GM18507 (cell line): Measurements from ENCODE around the gene GLYR1.
"Not testable (repeated sequence)": the region's sequence is repeated elsewhere in the genome, so short reads cannot be mapped to it uniquely, and the experiment has no call there.

ENCODE experiments used
- DNase-seq: peaks from one replicate; pipeline ENCODE4 v3.0.0; 2011; ENCODE audit warnings: low read depth; ENCODE audit not compliant: insufficient read length; ENCODE audit errors: extremely low spot score
- FAIRE-seq: peaks from 2 replicates; lab custom pipeline; 2011; peaks lifted over from hg19 to GRCh38; lab: Jason Lieb, UNC

GLYR1 gene

DNA sequence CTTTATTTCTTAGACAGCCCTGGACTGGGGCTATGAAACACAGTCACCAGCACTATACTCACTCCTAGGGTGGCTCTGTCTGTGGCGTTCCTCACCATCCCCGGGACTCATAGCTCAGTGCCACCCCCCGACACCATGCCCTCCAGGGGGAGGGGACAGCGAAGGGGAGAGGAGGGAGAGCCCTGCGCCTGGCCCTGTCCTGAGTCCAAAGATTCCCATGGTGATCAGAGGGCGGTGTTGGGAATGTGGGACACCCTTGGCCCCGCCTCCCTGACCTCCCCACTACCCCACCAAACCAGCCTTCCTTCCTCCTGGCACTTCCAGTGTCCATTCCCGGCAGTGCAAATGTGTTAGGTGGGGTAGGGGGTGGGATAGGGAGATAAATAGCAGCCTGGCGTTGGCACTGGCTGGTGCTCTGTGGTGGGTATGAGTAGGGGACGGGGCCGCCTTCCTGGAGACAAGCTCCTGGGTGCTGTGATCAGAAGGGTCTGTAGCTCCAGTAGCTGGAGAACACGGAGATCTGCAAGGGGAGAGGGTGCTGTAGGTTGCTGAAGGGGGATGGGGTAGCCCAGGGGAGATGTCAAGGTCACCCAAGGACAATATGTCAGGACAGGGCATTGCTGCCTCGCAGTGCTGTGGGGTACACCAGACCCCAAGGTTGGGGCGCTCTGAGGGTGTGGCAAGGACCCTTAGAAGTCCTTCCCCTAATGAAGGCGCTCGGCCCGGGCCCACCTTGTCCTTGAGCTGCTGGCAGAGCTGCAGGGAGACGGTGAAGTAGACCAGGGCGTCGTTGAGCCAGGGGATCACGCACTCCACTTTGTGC is 49.9 kb downstream of the GLYR1 start:
- no peak for FAIRE-seq

GRCh38 chr16:4795828-4796572 is 51.1 kb downstream of the GLYR1 start:
- DNase-seq, result no peak
- FAIRE-seq, result no peak

More for the DNA sequence above, 49.9 kb downstream of the GLYR1 start:
- no peak for DNase-seq

- FAIRE-seq (no peak), DNase-seq (no peak)
These were observed 51.8 kb downstream of the GLYR1 start, which contains the start of gene SMIM22 for GRCh38 chr16:4795181-4795827. Gene SMIM22, plus strand, starts transcription at chr16:4795369. Its CDS starts 366 bp downstream, at chr16:4795735.

DNA sequence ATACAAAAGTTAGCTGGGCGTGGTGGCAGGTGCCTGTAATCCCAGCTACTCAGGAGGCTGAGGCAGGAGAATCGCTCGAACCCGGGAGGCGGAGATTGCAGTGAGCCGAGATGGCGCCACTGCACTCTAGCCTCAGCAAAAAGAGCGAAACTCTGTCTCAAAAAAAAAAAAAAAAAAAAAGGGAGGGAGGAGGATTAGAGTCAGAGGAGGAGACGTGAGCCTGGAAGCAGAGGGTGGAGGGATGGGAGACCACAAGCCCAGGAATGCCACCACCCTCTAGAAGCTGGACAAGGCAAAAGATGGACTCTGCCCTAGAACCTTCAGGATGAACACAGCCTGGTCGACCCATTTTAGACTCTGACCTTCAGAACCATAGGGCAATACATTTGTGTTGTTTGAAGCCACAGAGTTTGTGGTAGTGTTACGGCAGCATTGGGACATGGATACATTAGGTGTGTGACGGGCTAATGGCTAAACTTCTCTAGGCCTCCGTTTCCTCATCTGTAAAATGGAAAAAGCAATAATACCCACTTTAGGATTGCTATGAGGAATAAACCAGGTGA is 54.1 kb downstream of the GLYR1 start:
- no peak for DNase-seq
- no peak for FAIRE-seq

- FAIRE-seq (no peak), DNase-seq (no peak)
These were observed 56.2 kb downstream of the GLYR1 start for GRCh38 chr16:4790871-4791270.

DNA sequence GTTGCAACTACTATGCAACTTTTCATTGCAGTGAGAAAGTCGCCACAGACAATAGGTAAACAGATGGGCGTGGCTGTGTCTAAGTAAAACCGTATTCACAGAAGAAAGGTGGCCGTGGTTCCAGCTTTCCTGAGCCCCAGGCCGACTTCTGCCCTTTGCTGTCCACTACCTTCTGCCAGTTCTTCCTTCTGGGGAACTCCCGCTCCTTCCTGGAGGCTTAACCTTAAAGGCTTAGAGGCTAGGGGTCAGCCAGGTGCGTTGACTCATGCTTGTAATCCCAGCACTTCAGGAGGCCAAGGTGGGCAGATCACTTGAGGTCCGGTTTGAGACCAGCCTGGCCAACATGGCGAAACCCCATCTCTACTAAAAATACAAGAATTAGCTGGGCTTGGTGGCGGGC is 56.8 kb downstream of the GLYR1 start:
- no peak for FAIRE-seq
- DNase-seq, result no peak

DNA sequence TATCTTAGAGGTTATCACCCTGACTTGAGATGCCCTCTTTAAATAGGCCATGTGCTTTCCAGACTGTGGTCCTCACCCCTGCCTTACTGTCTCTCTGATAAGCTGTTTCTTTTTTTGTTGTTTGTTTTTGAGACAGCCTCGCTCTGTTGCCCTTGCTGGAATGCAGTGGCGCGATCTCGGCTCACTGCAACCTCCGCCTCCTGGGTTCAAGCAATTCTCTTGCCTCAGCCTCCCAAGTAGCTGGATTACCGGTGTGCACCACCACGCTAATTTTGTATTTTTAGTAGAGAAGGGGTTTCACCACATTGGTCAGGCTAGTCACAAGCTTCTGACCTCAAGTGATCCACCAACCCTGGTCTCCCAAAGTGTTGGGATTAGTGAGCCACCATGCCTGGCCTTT is 58.2 kb downstream of the GLYR1 start:
- FAIRE-seq (no peak), DNase-seq (no peak)

GRCh38 chr16:4788489-4788889 is 58.6 kb downstream of the GLYR1 start:
- DNase-seq (no peak), FAIRE-seq (no peak)

GRCh38 chr16:4787627-4788482 is 59.2 kb downstream of the GLYR1 start, which contains the start of gene SEPTIN12:
Gene SEPTIN12, minus strand, starts transcription at chr16:4788345. Its CDS starts 700 bp downstream, at chr16:4787645.
- DNase-seq (no peak), FAIRE-seq (no peak)

GRCh38 chr16:4787068-4787467 is 60.0 kb downstream of the GLYR1 start:
- FAIRE-seq (no peak), DNase-seq (no peak)

DNA sequence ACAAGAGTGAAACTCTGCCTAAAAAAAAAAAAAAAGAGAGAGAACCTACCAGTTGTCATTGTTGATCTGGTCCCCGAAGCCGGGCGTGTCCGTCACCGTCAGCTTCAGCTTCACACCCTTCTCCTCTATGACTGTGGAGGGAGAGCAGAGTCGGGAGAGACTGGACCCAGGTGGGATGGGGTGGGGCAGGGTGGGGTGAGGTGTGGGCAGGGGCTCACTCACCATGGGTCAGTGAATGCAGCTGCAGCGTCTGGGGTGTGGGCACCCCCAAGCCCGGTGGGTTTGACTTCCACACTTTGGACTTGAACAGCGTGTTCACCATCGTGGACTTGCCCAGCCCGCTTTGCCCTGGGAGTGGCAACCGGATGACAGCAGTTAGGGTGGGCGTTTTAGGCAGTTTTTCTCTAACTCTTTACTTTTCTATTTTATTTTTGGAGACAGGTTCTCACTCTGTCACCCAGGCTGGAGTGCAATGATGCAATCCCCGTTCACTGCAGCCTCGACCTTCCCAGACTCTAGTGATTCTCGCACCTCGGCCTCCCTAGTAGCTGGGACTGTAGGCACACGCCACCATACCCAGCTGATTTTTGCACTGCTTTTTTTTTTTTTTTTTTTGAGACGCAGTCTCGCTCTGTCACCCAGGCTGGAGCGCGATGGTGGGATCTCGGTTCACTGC is 61.2 kb downstream of the GLYR1 start:
- no peak for DNase-seq
- no peak for FAIRE-seq

DNA sequence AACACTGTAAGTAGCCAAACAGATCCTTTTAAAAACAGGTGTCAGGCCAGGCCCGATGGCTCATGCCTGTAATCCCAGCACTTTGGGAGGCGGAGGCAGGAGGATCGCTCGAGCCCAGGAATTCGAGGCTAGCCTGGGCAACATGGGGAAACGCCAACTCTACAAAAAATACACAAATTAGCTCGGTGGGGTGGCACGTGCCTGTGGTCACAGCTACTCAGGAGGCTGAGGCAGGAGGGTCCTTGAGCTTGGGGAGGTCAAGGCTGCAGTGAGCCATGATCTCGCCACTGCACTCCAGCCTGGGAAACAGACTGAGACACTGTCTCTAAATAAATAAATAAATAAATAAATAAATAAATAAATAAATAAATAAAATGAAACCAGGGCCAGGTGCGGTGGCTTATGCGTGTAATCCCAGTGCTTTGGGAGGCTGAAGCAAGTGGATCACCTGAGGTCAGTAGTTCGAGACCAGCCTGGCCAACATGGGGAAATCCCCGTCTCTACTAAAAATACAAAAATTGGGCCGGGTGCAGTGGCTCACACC is 62.6 kb downstream of the GLYR1 start:
- not testable (repeated sequence) for DNase-seq, FAIRE-seq

DNA sequence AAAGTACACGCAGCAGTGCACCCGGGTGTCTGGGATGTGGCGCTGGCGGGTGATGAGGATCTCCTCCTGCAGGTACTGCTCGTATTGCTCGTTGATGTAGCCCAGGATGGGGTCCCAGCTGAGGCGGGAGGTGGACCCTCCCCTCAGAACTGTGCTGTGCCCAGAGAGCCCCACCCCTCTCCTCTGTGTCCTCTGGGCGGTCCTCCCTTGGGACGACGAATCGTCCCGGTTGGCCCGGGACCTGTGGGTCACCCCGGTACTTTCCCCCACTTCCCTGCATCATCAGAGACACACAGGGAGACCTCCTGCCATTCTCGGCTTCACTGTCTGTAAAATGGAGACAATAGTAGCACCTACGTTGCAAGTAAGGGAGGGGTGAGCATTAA is 63.1 kb downstream of the GLYR1 start:
- no peak for FAIRE-seq
- DNase-seq, result no peak

DNA sequence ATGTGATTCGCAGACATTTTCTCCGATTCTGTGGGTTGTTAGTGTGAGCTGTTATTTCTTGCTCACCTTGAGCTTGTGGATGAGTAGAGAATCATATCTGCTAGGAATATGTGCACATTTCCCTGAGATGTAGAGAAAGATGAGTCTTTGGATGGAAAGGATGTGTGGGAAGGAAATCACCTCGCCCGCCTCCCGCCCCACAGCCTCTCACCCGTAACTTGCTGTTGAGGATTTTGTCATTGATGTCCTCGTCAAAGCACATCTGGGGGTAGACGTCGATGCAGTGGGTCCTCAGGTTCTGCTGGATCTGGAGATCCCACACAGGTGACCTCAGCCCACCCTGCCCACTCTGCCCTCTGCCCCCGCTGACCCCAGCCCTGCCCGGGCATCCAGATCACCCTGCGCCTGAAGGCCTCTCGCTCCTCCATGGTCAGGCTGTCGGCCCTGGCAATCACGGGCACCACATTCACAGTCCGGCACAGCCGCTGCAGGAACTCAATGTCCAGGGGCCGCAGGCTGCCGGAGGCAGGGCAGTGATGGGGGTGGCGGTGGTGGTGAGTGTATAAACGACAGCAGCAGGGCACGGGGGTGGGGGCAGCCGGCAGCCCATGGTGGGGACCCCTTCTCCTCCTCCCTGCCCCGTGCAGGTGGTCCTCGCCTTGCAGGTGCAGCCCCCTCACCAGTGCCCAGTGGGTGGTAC is 63.7 kb downstream of the GLYR1 start:
- no peak for DNase-seq
- FAIRE-seq, result no peak

GRCh38 chr16:4780235-4780634 is 66.9 kb downstream of the GLYR1 start:
- no peak for FAIRE-seq

GRCh38 chr16:4778050-4778392 is 69.1 kb downstream of the GLYR1 start:
- DNase-seq (no peak), FAIRE-seq (no peak)

More at GRCh38 chr16:4780235-4780634, 66.9 kb downstream of the GLYR1 start:
- no peak for DNase-seq

GRCh38 chr16:4777339-4778049 is 69.6 kb downstream of the GLYR1 start:
- FAIRE-seq, result no peak
- DNase-seq, result no peak
